ENCODE data around the gene SHPK. TPM values are rescaled to one million over a fixed set of nuclear protein-coding genes. Genes with fewer than 3 reads are reported as not detected.

Gene SHPK
- total RNA-seq, 3 donors from 2014 or later (not counting 1 experiment from before 2014, with no cell fraction given): 5.8 to 9.3 (median 8.9) TPM

- H3K27me3 Mint-ChIP-seq (ENCODE audit: low read depth in 2 of 2): no peaks in the 10 kb centered on the region
These were observed 41.1 kb downstream of the SHPK start for GRCh38 chr17:3594976-3595375.

GRCh38 chr17:3594051-3594800, 41.8 kb downstream of the SHPK start:
- H3K9me3 ChIP-seq (ENCODE audit: control insufficient read depth, insufficient read depth, low read length): no peaks in the 10 kb centered on the region
- Mint-ChIP-seq H3K9me3 (no peaks in the 10 kb centered on the region), H3K27ac (no peak overlapping the region), H3K27me3 (ENCODE audit: low read depth in 2 of 2) (no peaks in the 10 kb centered on the region), H3K36me3 (no peaks in the 10 kb centered on the region), H3K4me3 (no peak overlapping the region), H3K4me1 (no peaks in the 10 kb centered on the region)
- 94% methylated on average over 11 of the region's 11 CpGs for WGBS (ENCODE audit: insufficient coverage)
- no peak overlapping the region for H3K27ac ChIP-seq (ENCODE audit: low read length)
- H3K4me3 ChIP-seq (ENCODE audit: low read length): no peak overlapping the region
- no peaks in the 10 kb centered on the region for H3K4me1 ChIP-seq (ENCODE audit: control insufficient read depth, insufficient read depth, low read length)
- no peak for DNase-seq
- intact Hi-C loops (cut with micrococcal nuclease): no loop called here
- H3K27me3 ChIP-seq (ENCODE audit: control insufficient read depth, insufficient read depth, low read length): no peaks in the 10 kb centered on the region
- peaks cover 10% of the 10 kb centered on the region for H3K36me3 ChIP-seq (ENCODE audit: control insufficient read depth, insufficient read depth, low read length)
- no peak for TF ChIP-seq CTCF (IDR thresholded peaks at IDR 0.05)
- no peak for ATAC-seq

More at GRCh38 chr17:3594976-3595375, 41.1 kb downstream of the SHPK start:
- no peaks in the 10 kb centered on the region for H3K9me3 Mint-ChIP-seq
- no peak overlapping the region for H3K27ac ChIP-seq (ENCODE audit: low read length)
- 91% methylated on average over 15 of the region's 15 CpGs for WGBS (ENCODE audit: insufficient coverage)
- intact Hi-C loops (cut with micrococcal nuclease): no loop called here
- H3K36me3 ChIP-seq (ENCODE audit: control insufficient read depth, insufficient read depth, low read length): peaks cover 5% of the 10 kb centered on the region
- no peak overlapping the region for H3K4me3 ChIP-seq (ENCODE audit: low read length)
- TF ChIP-seq CTCF (IDR thresholded peaks at IDR 0.05): no peak
- H3K4me3 Mint-ChIP-seq: no peak overlapping the region
- H3K27ac Mint-ChIP-seq: no peak overlapping the region
- H3K27me3 ChIP-seq (ENCODE audit: control insufficient read depth, insufficient read depth, low read length): no peaks in the 10 kb centered on the region
- no peaks in the 10 kb centered on the region for H3K9me3 ChIP-seq (ENCODE audit: control insufficient read depth, insufficient read depth, low read length)
- DNase-seq (no peak), ATAC-seq (no peak)
- H3K4me1 Mint-ChIP-seq: no peaks in the 10 kb centered on the region
- H3K4me1 ChIP-seq (ENCODE audit: control insufficient read depth, insufficient read depth, low read length): no peaks in the 10 kb centered on the region
- H3K36me3 Mint-ChIP-seq: no peaks in the 10 kb centered on the region

GRCh38 chr17:3593384-3593783, 42.7 kb downstream of the SHPK start:
- WGBS (ENCODE audit: insufficient coverage): 95% methylated on average over 5 of the region's 5 CpGs

More at GRCh38 chr17:3593384-3593783, 42.7 kb downstream of the SHPK start:
- Mint-ChIP-seq H3K27ac (no peak overlapping the region), H3K9me3 (no peaks in the 10 kb centered on the region), H3K27me3 (ENCODE audit: low read depth in 2 of 2) (no peaks in the 10 kb centered on the region), H3K4me3 (no peak overlapping the region), H3K36me3 (no peaks in the 10 kb centered on the region), H3K4me1 (no peaks in the 10 kb centered on the region)
- H3K9me3 ChIP-seq (ENCODE audit: control insufficient read depth, insufficient read depth, low read length): no peaks in the 10 kb centered on the region
- TF ChIP-seq CTCF (IDR thresholded peaks at IDR 0.05): no peak
- peaks cover 10% of the 10 kb centered on the region for H3K36me3 ChIP-seq (ENCODE audit: control insufficient read depth, insufficient read depth, low read length)
- H3K4me1 ChIP-seq (ENCODE audit: control insufficient read depth, insufficient read depth, low read length): no peaks in the 10 kb centered on the region
- H3K4me3 ChIP-seq (ENCODE audit: low read length): no peak overlapping the region
- H3K27ac ChIP-seq (ENCODE audit: low read length): no peak overlapping the region
- DNase-seq: no peak
- no peaks in the 10 kb centered on the region for H3K27me3 ChIP-seq (ENCODE audit: control insufficient read depth, insufficient read depth, low read length)
- ATAC-seq: no peak
- intact Hi-C loops (cut with micrococcal nuclease): no loop called here

All from natural killer cell (primary cell).